ENCODE results near the gene DPYD.
A peak's percentile ranks its signal among the peaks of the same experiment; 100 is the strongest.

DPYD gene

DNA sequence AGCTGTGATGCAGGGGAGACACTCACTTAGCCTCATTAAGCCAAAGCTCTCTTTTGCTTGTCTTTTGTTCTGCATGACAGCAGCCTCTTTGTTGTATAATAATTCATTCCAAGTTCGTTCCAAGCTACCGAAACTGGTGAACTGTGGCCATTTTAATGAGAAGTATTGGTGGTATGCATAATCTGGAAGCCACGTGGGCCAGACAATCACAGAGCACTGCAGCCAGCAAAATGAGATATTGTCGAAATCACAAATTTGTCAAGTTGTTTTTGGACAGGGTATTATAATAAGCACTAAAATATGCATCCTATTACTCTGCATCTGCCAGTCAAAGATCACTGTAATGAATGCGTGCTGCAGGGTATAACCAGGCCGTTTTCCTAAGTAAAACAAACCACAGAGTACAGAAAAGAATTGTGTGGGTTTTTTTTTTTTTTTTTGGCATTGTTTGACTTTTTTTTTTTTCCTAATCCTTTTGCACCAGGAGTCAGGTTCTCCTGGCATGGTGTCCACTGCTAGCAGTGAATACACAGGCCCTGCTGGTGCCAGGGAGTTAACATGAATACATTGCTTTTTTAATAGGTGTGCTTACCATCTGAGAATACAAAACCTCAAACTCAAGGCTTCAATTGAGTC lies 775.4 kb downstream of the DPYD start:
- TF ChIP-seq CTCF (IDR thresholded peaks at IDR 0.05; ENCODE audit: control insufficient read depth, extremely low read depth, insufficient read depth): no peak
- peak; percentile 79 for DNase-seq (ENCODE audit: low read depth)
- H3K4me3 ChIP-seq (ENCODE audit: low read depth, low read length): no peak overlapping the region

- TF ChIP-seq CTCF (IDR thresholded peaks at IDR 0.05; ENCODE audit: control insufficient read depth, extremely low read depth, insufficient read depth): no peak
- no peak for DNase-seq (ENCODE audit: low read depth)
- H3K4me3 ChIP-seq (ENCODE audit: low read depth, low read length): no peak overlapping the region
Measured at GRCh38 chr1:97144527-97144926, 776.3 kb downstream of the DPYD start.

GRCh38 chr1:97143236-97143882 lies 777.5 kb downstream of the DPYD start:
- TF ChIP-seq CTCF (IDR thresholded peaks at IDR 0.05; ENCODE audit: control insufficient read depth, extremely low read depth, insufficient read depth): no peak
- no peak for DNase-seq (ENCODE audit: low read depth)
- H3K4me3 ChIP-seq (ENCODE audit: low read depth, low read length): no peak overlapping the region

GRCh38 chr1:97140611-97141010 lies 780.2 kb downstream of the DPYD start:
- no peak for TF ChIP-seq CTCF (IDR thresholded peaks at IDR 0.05; ENCODE audit: control insufficient read depth, extremely low read depth, insufficient read depth)
- H3K4me3 ChIP-seq (ENCODE audit: low read depth, low read length): no peak overlapping the region
- no peak for DNase-seq (ENCODE audit: low read depth)

- TF ChIP-seq CTCF (IDR thresholded peaks at IDR 0.05; ENCODE audit: control insufficient read depth, extremely low read depth, insufficient read depth): no peak
- H3K4me3 ChIP-seq (ENCODE audit: low read depth, low read length): no peak overlapping the region
- DNase-seq (ENCODE audit: low read depth): no peak
Measured at GRCh38 chr1:97139512-97139911, 781.3 kb downstream of the DPYD start.

- no peak overlapping the region for H3K4me3 ChIP-seq (ENCODE audit: low read depth, low read length)
- DNase-seq (ENCODE audit: low read depth): no peak
- no peak for TF ChIP-seq CTCF (IDR thresholded peaks at IDR 0.05; ENCODE audit: control insufficient read depth, extremely low read depth, insufficient read depth)
Measured at GRCh38 chr1:97138515-97139032, 782.3 kb downstream of the DPYD start.
